ENCODE data around the gene STAM. TPM values are rescaled to one million over a fixed set of nuclear protein-coding genes. Genes with fewer than 3 reads are reported as not detected.
A peak's percentile ranks its signal among the peaks of the same experiment; 100 is the strongest.

STAM gene
- total RNA-seq, 1 donor from 2014 or later: 18.0 TPM

GRCh38 chr10:17668435-17669184, 24.7 kb downstream of the STAM start:
- intact Hi-C loops (cut with DNase I): no loop called here
- DNase-seq (no peak), ATAC-seq (ENCODE audit: poor library complexity) (no peak)

GRCh38 chr10:17669185-17669872, 25.4 kb downstream of the STAM start:
- intact Hi-C loops (cut with DNase I): no loop called here
- no peak for DNase-seq
- ATAC-seq (ENCODE audit: poor library complexity): no peak

GRCh38 chr10:17671307-17671706, 27.4 kb downstream of the STAM start:
- ATAC-seq (ENCODE audit: poor library complexity) (no peak), DNase-seq (no peak)
- intact Hi-C loops (cut with DNase I): no loop called here

GRCh38 chr10:17673471-17674061, 29.6 kb downstream of the STAM start:
- no peak for DNase-seq
- ATAC-seq (ENCODE audit: poor library complexity): no peak
- intact Hi-C loops (cut with DNase I): no loop called here

GRCh38 chr10:17674566-17674965, 30.6 kb downstream of the STAM start:
- ATAC-seq (ENCODE audit: poor library complexity) (no peak), DNase-seq (no peak)
- intact Hi-C loops (cut with DNase I): no loop called here

- ATAC-seq (ENCODE audit: poor library complexity) (no peak), DNase-seq (no peak)
- intact Hi-C loops (cut with DNase I): no loop called here
These were observed 31.7 kb downstream of the STAM start for GRCh38 chr10:17675638-17676037.

GRCh38 chr10:17676919-17677318, 33.0 kb downstream of the STAM start:
- DNase-seq (no peak), ATAC-seq (ENCODE audit: poor library complexity) (no peak)
- intact Hi-C loops (cut with DNase I): no loop called here

- intact Hi-C loops (cut with DNase I): no loop called here
- ATAC-seq (ENCODE audit: poor library complexity) (peak; percentile 43), DNase-seq (no peak)
These were observed 38.4 kb downstream of the STAM start for GRCh38 chr10:17682236-17682946.

- no peak for ATAC-seq (ENCODE audit: poor library complexity)
- intact Hi-C loops (cut with DNase I): no loop called here
- no peak for DNase-seq
These were observed 39.6 kb downstream of the STAM start for GRCh38 chr10:17683541-17683940.

GRCh38 chr10:17684537-17684936, 40.6 kb downstream of the STAM start:
- no peak for DNase-seq
- no peak for ATAC-seq (ENCODE audit: poor library complexity)
- intact Hi-C loops (cut with DNase I): no loop called here

- intact Hi-C loops (cut with DNase I): no loop called here
- ATAC-seq (ENCODE audit: poor library complexity) (no peak), DNase-seq (no peak)
These were observed 41.4 kb downstream of the STAM start for GRCh38 chr10:17685233-17685840.

GRCh38 chr10:17687117-17687831, 43.3 kb downstream of the STAM start:
- intact Hi-C loops (cut with DNase I): no loop called here
- DNase-seq: no peak
- no peak for ATAC-seq (ENCODE audit: poor library complexity)

- intact Hi-C loops (cut with DNase I): no loop called here
- ATAC-seq (ENCODE audit: poor library complexity): no peak
- no peak for DNase-seq
These were observed 45.2 kb downstream of the STAM start for GRCh38 chr10:17689137-17689536.

GRCh38 chr10:17693009-17693408, 49.1 kb downstream of the STAM start:
- DNase-seq (no peak), ATAC-seq (ENCODE audit: poor library complexity) (no peak)
- intact Hi-C loops (cut with DNase I): no loop called here

- DNase-seq (no peak), ATAC-seq (ENCODE audit: poor library complexity) (no peak)
- intact Hi-C loops (cut with DNase I): no loop called here
These were observed 54.7 kb downstream of the STAM start for GRCh38 chr10:17698696-17699095.

- intact Hi-C loops (cut with DNase I): no loop called here
- no peak for DNase-seq
- no peak for ATAC-seq (ENCODE audit: poor library complexity)
These were observed 57.4 kb downstream of the STAM start for GRCh38 chr10:17701301-17701700.

GRCh38 chr10:17703706-17704105, 59.8 kb downstream of the STAM start:
- ATAC-seq (ENCODE audit: poor library complexity): no peak
- DNase-seq: no peak
- intact Hi-C loops (cut with DNase I): no loop called here

GRCh38 chr10:17708821-17709220, 64.9 kb downstream of the STAM start:
- intact Hi-C loops (cut with DNase I): no loop called here
- ATAC-seq (ENCODE audit: poor library complexity) (no peak), DNase-seq (no peak)

Measured in Right ventricle myocardium superior (tissue), 1 donor.